Body of pancreas (tissue), 4 donors: ENCODE results near the gene SUPT20HL1. TPM values are rescaled to one million over a fixed set of nuclear protein-coding genes. Genes with fewer than 3 reads are reported as not detected.

Experiments
- ATAC-seq: fragments of 150-250 bp; one replicate; pipeline ENCODE4 v1.9.1; 2016
- DNase-seq, 4 donors: peaks; one replicate each; pipeline ENCODE4 v3.0.0-alpha.2; 2019
- H3K27ac ChIP-seq, 4 donors: fragments of 200-600 bp; sonication (generic); 1 replicate in 3 of 4; 2 replicates in 1 of 4; pipeline versions ENCODE4 v1.5.1 to v1.6.1; 2016 to 2019; ENCODE audit warnings: mild to moderate bottlenecking in 1 of 4, mixed read lengths in 1 of 4, moderate library complexity in 1 of 4
- H3K27me3 ChIP-seq, 2 donors: fragments of 200-600 bp; sonication (generic); one replicate each; pipeline ENCODE4 v1.6.0; 2016; ENCODE audit warnings: mild to moderate bottlenecking in 1 of 2
- H3K36me3 ChIP-seq, 2 donors: fragments of 200-600 bp; sonication (generic); replicated peaks in 1 of 2; 2 replicates each; pipeline ENCODE4 v1.5.1; 2016; ENCODE audit warnings: low read depth in 2 of 2; ENCODE audit not compliant: insufficient read depth in 1 of 2
- H3K4me1 ChIP-seq: fragments of 200-600 bp; sonication (generic); one replicate; pipeline ENCODE4 v1.6.0; 2016
- H3K4me3 ChIP-seq, 2 donors: fragments of 200-600 bp; sonication (generic); 1 replicate in 1 of 2; 2 replicates in 1 of 2; pipeline ENCODE4 v1.5.1; 2016 to 2019
- H3K9me3 ChIP-seq, 3 donors: fragments of 200-600 bp; sonication (generic); 1 replicate in 2 of 3; 2 replicates in 1 of 3; pipeline ENCODE4 v1.5.1; 2016
- CTCF ChIP-seq, 7 experiments: fragments of 450-650 bp in 4 of 7; fragments of 200-600 bp in 3 of 7; sonication (generic) in 3 of 7; IDR thresholded peaks; one replicate each; pipeline ENCODE4 v1.5.1; 2016 to 2019; ENCODE audit warnings: antibody characterized with exemption in 7 of 7
- POLR2A ChIP-seq, 3 donors: fragments of 450-650 bp; IDR thresholded peaks; one replicate each; pipeline ENCODE4 v1.6.1; 2016; ENCODE audit warnings: antibody characterized with exemption in 3 of 3, mild to moderate bottlenecking in 2 of 3
- WGBS, 2 donors: methylation state at CpG; one replicate each; pipeline ENCODE4 v1.1.5; 2017; 5-methylcytosine and 5-hydroxymethylcytosine counted together
- intact Hi-C: fragments of 100-400 bp; cut with DNase I; formaldehyde crosslinking; loops from one replicate; pipeline ENCODE4 v1.15.1; 2023
- total RNA-seq, 2 donors: library from RNA; depleted of rRNA; stranded (reverse); fragments of >200 nt; gene quantifications; one replicate each; pipeline ENCODE4 v1.1.0, GENCODE V29; 2016

Gene SUPT20HL1
- total RNA-seq, 2 donors from 2014 or later: 0.26 TPM; not detected in 1

GRCh38 chrX:24372021-24372763 lies 11.8 kb downstream of the SUPT20HL1 start:
- intact Hi-C loops: no loop called here
- Histone ChIP-seq H3K9me3 (no peaks in the 10 kb centered on the region), H3K27ac (no peak overlapping the region), H3K36me3 (no peaks in the 10 kb centered on the region), H3K27me3 (no peaks in the 10 kb centered on the region), H3K4me1 (no peaks in the 10 kb centered on the region), H3K4me3 (no peak overlapping the region)
- ATAC-seq (no peak), DNase-seq (no peak)
- TF ChIP-seq POLR2A (IDR thresholded peaks at IDR 0.05) (no peak), CTCF (IDR thresholded peaks at IDR 0.05) (no peak)
- WGBS, 2 donors: 61 to 69% methylated on average over 19 to 28 of the region's 29 CpGs

- Histone ChIP-seq H3K27ac (no peak overlapping the region), H3K36me3 (no peaks in the 10 kb centered on the region), H3K4me1 (peaks cover 9% of the 10 kb centered on the region), H3K27me3 (no peaks in the 10 kb centered on the region), H3K9me3 (no peaks in the 10 kb centered on the region), H3K4me3 (no peak overlapping the region)
- intact Hi-C loops: no loop called here
- TF ChIP-seq CTCF (IDR thresholded peaks at IDR 0.05) (no peak), POLR2A (IDR thresholded peaks at IDR 0.05) (no peak)
- 48 to 57% methylated on average over 8 to 12 of the region's 12 CpGs for WGBS, 2 donors
- no peak for DNase-seq
- ATAC-seq: no peak
Measured at GRCh38 chrX:24375600-24376131, 15.2 kb downstream of the SUPT20HL1 start.

GRCh38 chrX:24376403-24376802 lies 16.0 kb downstream of the SUPT20HL1 start:
- Histone ChIP-seq H3K27me3 (no peaks in the 10 kb centered on the region), H3K9me3 (no peaks in the 10 kb centered on the region), H3K27ac (no peak overlapping the region), H3K36me3 (no peaks in the 10 kb centered on the region), H3K4me1 (peaks cover 9% of the 10 kb centered on the region), H3K4me3 (no peak overlapping the region)
- ATAC-seq: no peak
- intact Hi-C loops: no loop called here
- DNase-seq: no peak
- 97 to 100% methylated on average over 3 of the region's 3 CpGs for WGBS, 2 donors
- TF ChIP-seq POLR2A (IDR thresholded peaks at IDR 0.05): no peak
- TF ChIP-seq CTCF (IDR thresholded peaks at IDR 0.05): no peak

- Histone ChIP-seq H3K9me3 (no peaks in the 10 kb centered on the region), H3K4me1 (peaks cover 9% of the 10 kb centered on the region), H3K36me3 (no peaks in the 10 kb centered on the region), H3K27ac (no peak overlapping the region), H3K27me3 (no peaks in the 10 kb centered on the region), H3K4me3 (no peak overlapping the region)
- TF ChIP-seq CTCF (IDR thresholded peaks at IDR 0.05) (no peak), POLR2A (IDR thresholded peaks at IDR 0.05) (no peak)
- DNase-seq (no peak), ATAC-seq (no peak)
- intact Hi-C loops: no loop called here
- WGBS, 2 donors: 71 to 100% methylated on average over 1 to 2 of the region's 2 CpGs
Measured at GRCh38 chrX:24377195-24377594, 16.8 kb downstream of the SUPT20HL1 start.
